ENCODE results near the gene MTMR4. TPM values are rescaled to one million over a fixed set of nuclear protein-coding genes. Genes with fewer than 3 reads are reported as not detected.

Gene MTMR4
- total RNA-seq, 1 donor from 2014 or later, result 37.3 TPM

GRCh38 chr17:58534901-58535421 is 20.5 kb upstream of the MTMR4 start:
- ATAC-seq (peak; percentile 20 to 47), DNase-seq (no peak)
- Histone ChIP-seq H3K4me1 (peaks cover 25% of the 10 kb centered on the region), H3K27me3 (ENCODE audit: low read depth) (no peaks in the 10 kb centered on the region), H3K4me3 (no peak overlapping the region), H3K36me3 (no peaks in the 10 kb centered on the region), H3K27ac (no peak overlapping the region), H3K9me3 (no peaks in the 10 kb centered on the region)
- TF ChIP-seq CTCF (IDR thresholded peaks at IDR 0.05), result no peak
- intact Hi-C loops (cut with DNase I), result no loop called here

GRCh38 chr17:58534331-58534730 is 19.9 kb upstream of the MTMR4 start:
- no peaks in the 10 kb centered on the region for H3K27me3 ChIP-seq (ENCODE audit: low read depth)
- ATAC-seq (no peak), DNase-seq (no peak)
- no peak for TF ChIP-seq CTCF (IDR thresholded peaks at IDR 0.05)
- intact Hi-C loops (cut with DNase I), result no loop called here
- H3K4me1 ChIP-seq, result peaks cover 25% of the 10 kb centered on the region
- H3K4me3 ChIP-seq, result no peak overlapping the region
- no peak overlapping the region for H3K27ac ChIP-seq
- H3K36me3 ChIP-seq, result no peaks in the 10 kb centered on the region
- no peaks in the 10 kb centered on the region for H3K9me3 ChIP-seq

GRCh38 chr17:58533616-58534188 is 19.3 kb upstream of the MTMR4 start:
- no peak for ATAC-seq

GRCh38 chr17:58532555-58532951 is 18.1 kb upstream of the MTMR4 start:
- H3K4me3 ChIP-seq, result peak overlapping the region; percentile 61
- no peak for DNase-seq
- no peak for ATAC-seq
- no peak overlapping the region for H3K27ac ChIP-seq
- TF ChIP-seq CTCF (IDR thresholded peaks at IDR 0.05), result no peak
- peaks cover 25% of the 10 kb centered on the region for H3K4me1 ChIP-seq
- H3K36me3 ChIP-seq, result no peaks in the 10 kb centered on the region
- no peaks in the 10 kb centered on the region for H3K9me3 ChIP-seq
- H3K27me3 ChIP-seq (ENCODE audit: low read depth), result no peaks in the 10 kb centered on the region
- intact Hi-C loops (cut with DNase I), result no loop called here

More at GRCh38 chr17:58533616-58534188, 19.3 kb upstream of the MTMR4 start:
- Histone ChIP-seq H3K36me3 (no peaks in the 10 kb centered on the region), H3K4me1 (peaks cover 25% of the 10 kb centered on the region), H3K27me3 (ENCODE audit: low read depth) (no peaks in the 10 kb centered on the region), H3K27ac (no peak overlapping the region), H3K4me3 (no peak overlapping the region), H3K9me3 (no peaks in the 10 kb centered on the region)
- TF ChIP-seq CTCF (IDR thresholded peaks at IDR 0.05), result no peak
- no peak for DNase-seq
- intact Hi-C loops (cut with DNase I), result no loop called here

GRCh38 chr17:58531661-58532554 is 17.5 kb upstream of the MTMR4 start:
- intact Hi-C loops (cut with DNase I), result no loop called here
- H3K4me1 ChIP-seq, result peaks cover 32% of the 10 kb centered on the region
- peak overlapping the region; percentile 61 for H3K4me3 ChIP-seq
- H3K9me3 ChIP-seq, result no peaks in the 10 kb centered on the region
- DNase-seq, result peak; percentile 75
- H3K27me3 ChIP-seq (ENCODE audit: low read depth), result no peaks in the 10 kb centered on the region
- ATAC-seq, result peak; percentile 87 to 90
- no peak for TF ChIP-seq CTCF (IDR thresholded peaks at IDR 0.05)
- H3K27ac ChIP-seq, result peak overlapping the region; percentile 67
- no peaks in the 10 kb centered on the region for H3K36me3 ChIP-seq

Measured in lower lobe of right lung (tissue), 2 donors.